ENCODE measurements around the gene TARBP2.
"Not testable (repeated sequence)": the region's sequence is repeated elsewhere in the genome, so short reads cannot be mapped to it uniquely, and the experiment has no call there.

TARBP2 gene

DNA sequence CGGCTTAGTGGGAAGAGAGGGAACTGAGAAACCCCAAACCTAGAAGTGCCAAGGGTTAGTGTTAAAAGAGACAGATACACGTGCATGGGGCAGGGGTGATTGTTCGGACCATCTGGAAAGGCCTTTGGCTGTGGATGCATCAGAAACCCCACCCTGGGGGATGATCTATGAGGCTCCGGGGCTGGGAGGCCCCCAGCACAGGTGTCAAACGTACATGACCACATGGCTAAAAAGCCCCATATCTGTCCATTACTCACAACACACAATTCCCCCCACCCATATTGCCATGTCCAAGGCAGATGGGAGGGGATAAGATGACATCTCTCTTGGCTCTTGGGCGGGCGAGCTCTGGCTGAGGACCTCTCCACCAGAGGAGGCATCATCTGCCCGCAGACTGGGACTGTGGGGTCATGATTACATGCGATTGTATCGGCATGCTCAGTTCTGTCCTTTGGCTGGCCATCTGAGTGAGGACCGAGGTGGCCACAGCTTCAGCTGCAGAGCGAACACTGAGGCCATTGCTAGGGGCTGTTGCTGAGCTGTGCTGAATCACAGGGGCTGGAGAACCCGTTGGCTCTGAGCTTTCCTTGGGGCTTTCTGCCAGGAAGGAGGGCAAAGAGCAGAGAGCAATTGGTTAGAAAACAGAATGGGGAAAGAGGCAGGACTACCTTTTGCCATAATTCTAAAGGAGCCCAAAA lies 15.8 kb downstream of the TARBP2 start:
- DNase-seq, result no peak

DNA sequence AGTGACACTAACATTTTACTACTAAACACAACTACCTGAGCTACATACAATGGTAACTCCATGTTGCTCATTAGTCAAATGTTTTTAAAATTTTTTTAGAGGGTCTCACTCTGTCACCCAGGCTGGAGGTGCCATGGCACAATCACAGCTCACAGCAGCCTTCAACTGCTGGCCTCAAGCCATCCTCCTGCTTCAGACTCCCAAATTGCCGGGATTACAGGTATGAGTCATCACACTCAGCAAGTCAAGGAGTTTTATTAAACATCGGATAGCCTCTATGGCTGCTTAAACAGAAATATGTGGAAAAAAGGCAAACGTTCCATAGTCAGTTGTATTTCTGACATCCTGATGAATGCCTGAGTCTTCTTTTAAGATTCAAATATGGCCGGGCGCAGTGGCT lies 17.3 kb downstream of the TARBP2 start:
- DNase-seq, result no peak

DNA sequence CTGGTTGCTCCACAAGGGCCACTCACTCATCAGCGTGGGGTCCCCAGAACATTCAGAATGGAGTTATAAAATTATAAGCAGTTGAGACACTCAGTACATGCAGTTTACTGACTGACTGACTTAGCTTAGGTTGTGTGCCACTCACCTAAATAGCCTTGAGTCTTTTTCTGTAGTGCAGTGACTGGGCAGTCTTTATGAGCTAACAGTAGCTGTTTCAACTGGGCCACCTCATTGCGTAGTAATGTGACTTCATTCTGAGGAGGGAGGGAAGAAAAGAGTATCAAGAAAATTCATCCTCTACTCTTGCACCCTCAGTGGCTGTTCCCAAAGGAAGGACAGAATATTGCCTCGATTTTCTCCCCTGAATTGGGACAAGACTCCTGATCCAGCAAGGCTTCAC lies 22.0 kb downstream of the TARBP2 start:
- no peak for DNase-seq

DNA sequence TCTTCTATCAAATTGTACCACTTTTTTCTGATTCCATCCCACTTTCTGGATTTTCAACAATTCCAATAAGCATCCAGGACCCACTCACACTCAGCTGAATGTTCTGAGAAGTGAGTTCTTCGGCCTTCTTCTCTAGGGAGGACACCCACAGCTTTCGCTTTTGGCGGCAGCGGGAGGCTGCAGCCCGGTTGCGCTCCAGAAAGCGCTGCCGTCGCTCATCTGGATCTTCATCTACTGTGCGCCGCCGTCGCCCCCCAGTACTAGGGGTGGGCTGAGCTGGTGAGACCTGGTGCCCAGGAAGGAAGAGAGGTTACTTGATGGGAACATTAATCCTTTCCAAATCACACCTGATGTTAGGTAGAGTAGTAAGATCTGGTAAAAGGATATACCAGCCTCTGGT lies 23.4 kb downstream of the TARBP2 start:
- DNase-seq, result no peak

DNA sequence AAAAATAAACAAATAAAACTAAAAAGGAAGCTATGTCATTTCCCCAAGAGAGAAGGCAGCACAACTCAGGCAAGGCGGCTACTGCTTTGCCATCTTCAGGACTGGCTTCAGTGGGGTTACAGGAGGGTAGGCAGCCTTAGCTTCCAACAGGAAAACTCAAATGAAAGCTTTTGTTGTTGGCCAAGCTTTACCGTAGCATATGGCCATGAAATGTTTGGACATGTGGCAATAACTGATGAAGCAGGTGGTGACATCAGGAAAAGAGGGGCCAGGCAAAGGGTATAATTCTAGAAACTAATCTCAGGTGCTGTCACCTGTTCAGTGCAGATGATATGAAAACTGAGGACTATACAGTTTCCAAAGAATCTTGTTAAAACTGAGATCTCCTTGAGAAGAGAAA lies 29.0 kb downstream of the TARBP2 start:
- DNase-seq, result no peak

DNA sequence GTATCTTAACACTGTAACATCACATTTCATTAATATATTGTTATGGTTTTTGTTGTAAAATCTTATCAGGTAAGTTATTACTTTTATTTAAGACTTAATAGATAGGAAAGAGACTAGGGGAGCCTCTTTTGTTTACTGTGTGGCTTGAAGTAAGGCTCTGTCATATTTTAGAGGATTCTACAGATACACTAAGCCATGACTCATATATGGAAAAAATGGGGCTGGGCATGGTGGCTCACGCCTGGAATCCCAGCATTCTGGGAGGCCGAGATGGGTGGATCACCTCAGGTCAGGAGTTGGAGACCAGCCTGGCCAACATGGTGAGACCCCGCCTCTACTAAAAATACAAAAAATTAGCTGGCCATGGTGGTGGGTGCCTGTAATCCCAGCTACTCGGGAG lies 29.8 kb downstream of the TARBP2 start:
- no peak for DNase-seq

DNA sequence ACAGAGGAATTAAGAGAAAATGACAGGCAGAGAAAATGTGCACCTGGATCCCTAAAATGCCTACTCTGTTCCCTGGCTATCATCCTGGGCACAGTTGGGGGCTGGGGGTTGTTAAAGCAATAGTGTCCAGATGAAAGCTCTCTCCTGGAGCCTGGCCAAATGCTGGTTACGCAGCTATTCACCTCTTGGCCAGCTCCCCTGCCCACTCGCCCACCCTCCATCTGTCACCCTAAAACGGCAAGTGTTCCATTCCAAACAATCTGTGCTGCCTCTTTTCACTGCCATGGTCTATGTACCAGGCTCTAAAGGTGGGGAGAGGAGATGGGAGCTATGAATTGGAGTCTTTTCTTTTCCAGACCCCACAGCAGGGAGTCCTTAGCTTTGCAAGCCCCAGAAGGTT lies 30.9 kb downstream of the TARBP2 start:
- no peak for DNase-seq

DNA sequence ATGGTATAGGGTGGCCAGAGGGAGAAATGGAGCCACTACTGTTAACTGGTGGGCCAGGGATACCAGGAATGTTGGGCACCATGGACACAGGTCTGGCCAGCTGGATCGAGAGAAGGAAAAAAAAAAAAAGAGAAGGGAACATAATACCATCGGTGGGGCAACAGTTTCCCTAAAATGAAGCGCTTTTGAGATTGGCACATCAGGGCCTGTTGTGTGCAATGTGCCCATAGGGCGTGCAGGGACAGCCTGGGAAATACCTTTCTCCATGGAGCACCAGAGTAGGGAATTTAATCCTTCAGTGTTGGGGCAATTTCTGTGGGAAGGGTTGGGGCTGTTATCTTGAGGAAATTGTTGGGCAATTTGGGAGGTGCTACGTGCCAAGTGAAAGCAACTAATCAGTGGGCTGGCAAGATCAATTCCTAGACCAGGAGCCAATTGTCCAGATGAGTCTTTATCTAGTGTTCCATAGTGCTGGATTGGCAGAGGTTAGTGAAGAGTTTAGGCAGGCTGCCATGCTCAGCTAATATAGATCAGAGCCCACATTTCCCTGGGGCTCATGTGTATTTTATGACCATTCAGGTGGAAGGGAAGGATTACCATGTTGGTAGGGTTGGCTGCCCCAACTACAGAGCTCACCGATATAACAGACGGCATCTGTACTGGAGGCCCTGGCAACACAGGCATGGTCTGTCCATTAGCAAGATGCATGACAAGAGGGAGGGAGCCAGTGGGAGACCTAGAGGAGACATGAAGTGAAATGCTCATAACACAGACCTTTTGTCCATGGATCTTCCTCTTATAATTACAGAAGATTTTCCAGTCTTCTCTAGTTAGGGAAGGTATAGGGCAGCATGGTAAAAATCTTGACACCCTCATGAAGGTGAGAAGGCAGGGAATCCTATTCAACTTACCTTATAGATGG lies 31.7 kb downstream of the TARBP2 start:
- no peak for DNase-seq

DNA sequence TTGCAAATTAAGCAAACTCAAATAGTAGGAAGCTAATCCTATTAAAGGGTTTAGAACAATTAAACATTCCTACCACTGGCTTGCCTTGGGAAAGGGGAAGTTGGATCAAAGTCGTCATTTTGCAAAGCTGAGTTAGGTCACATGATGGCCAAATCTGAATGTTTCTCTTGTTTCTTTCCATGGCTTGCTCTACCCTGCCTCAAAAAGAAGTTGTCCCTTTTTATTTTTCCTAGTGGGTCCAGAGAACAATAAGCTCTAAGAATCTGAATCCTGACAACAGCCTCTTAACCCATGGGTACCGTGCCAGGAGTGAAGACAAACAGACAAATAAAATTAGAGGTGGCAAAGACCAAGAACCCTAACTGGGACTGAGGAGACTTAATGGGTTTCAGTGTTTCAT lies 32.4 kb downstream of the TARBP2 start:
- no peak for DNase-seq

DNA sequence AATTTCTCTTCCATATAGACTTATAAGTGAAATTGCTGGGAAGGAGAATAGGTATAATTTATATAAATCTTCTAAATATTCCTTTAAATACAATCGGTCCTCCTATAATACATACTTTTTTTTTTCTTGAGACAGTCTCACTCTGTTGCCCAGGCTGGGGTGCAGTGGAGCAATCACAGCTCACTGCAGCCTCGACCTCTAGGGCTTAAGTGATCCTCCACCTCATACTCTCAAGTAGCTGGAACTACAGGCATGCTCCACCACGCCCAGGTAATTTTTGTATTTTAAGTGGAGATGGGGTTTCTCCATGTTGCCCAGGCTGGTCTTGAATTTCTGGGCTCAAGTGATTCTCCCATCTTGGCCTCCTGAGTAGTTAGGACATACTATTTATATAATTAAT lies 35.9 kb downstream of the TARBP2 start:
- no peak for DNase-seq

DNA sequence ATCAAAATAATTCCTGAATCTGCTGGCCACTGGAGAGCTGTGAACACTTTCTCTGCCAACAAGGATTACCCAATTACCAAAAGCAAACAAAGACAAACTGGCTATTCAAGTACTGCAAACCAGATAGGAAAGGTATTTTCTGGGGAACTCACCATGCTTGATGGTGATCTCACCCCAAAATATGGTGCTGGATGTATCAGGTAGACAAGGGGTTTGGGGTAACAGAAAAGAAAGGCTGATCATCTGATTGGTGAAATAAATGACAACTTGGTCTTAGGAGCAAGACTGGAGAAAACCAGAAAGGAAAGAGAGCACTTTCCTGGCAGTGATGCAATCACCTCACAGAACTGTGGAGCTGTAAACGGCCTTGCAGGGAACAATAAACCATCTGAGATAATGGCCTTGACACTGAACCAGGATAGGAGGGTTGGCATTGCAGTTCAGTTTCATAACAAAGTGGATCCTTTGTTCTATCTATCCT lies 37.2 kb downstream of the TARBP2 start:
- DNase-seq, result no peak

DNA sequence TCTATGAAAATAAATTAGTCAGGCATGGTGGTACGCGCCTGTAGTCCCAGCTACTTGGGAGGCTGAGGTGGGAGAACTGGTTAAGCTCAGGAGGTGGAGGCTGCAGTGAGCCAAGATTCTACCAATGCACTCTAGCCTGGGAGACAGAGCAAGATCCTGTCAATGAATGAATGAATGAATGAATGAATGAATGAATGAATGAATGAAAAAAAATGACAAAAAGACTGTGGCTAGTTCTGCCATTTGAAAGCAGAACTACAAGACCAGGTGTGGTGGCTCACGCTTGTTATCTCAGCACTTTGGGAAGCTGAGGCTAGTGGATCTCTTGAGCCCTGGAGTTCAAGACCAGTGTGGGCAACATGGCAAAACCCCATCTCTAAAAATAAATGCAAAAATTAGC lies 38.4 kb downstream of the TARBP2 start:
- no peak for DNase-seq

DNA sequence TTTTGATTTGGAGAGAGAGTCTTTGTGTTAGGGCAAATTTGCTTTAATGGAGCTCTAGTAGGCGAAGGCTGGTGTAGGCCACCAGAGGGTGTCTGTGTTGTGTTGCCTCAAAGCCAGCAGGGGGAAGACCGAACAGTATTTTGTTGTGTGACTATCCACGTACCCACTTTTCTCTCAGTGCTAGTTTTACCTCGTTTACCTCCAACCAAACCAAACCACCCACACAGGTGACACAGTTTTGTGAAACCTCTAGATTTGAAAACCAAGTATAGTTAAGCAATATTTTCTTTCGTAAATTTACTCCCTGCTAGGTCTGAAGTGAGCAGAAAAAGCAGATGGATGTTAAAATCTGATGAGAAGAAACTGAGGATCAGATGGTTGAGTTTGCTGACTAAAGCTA lies 42.5 kb downstream of the TARBP2 start:
- DNase-seq, result peak; percentile 64

DNA sequence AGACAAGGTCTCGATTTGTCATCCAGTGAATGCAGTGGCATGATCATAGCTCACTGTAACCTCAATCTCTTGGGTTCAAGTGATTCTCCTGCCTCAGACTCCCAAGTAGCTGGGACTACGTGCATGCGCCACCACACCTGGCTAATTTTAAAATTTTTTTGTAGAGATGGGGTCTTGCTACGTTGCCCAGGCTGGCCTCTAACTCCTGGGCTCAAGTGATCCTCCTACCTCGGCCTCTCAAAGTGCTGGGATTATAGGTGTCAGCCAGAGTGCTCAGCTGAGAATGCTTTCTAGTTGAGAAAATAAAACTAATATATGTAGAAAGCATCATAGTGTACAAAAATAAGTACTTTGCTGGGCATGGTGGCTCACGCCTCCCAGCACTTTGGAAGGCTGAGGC lies 47.3 kb downstream of the TARBP2 start:
- not testable (repeated sequence) for DNase-seq

DNA sequence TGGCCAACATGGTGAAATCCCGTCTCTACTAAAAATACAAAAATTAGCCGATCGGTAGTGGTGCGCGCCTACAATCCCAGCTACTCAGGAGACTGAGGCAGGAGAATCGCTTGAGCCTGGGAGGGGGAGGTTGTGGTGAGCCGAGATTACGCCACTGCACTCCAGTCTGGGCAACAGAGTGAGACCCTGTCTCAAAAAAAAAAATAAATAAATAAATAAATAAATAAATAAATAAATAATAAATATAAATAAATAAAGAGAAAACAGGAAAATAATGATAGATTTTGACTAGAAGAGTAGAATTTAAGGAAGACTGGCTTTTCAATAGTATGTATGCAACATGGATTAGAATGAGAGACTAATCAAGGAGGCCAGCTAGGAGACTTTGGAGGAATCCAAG lies 49.0 kb downstream of the TARBP2 start:
- not testable (repeated sequence) for DNase-seq

DNA sequence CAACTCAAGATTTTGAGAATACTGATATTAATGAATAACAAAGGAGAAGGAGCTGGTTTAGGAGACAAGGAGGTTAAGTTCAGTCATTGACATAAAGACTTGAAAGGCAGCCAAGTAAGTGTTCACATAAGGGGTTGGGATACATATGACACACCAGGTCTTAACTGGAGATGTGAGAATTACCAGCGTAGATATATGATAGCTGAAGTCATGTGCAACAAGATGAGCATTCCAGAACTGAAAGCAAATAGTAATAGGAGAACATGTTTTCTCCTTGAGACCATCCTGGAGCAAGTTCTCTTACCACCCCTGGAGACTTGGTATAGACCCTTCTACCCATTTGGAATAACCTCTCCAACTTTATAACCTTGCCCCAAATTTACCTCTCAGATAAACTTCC lies 49.5 kb downstream of the TARBP2 start:
- no peak for DNase-seq

DNA sequence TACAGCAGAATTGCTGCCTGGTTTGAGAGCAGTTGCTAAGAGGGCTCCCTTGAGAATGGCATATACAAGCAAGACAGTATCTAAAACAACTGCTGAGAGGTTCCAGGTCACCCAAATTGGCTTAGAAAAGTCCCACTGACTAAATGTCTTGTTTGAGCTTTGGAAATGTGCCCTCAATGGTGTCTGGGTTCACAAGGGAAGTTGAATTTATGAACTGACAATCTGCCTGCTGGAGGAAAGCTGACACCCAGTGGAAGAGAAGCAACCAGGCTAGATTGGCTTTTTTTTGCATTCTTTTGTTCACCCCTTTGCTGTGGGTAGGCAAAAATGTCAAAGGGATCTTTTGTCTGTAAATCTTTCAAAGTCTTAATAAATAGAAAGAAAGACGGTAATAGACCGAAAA lies 50.8 kb downstream of the TARBP2 start:
- DNase-seq, result no peak

DNA sequence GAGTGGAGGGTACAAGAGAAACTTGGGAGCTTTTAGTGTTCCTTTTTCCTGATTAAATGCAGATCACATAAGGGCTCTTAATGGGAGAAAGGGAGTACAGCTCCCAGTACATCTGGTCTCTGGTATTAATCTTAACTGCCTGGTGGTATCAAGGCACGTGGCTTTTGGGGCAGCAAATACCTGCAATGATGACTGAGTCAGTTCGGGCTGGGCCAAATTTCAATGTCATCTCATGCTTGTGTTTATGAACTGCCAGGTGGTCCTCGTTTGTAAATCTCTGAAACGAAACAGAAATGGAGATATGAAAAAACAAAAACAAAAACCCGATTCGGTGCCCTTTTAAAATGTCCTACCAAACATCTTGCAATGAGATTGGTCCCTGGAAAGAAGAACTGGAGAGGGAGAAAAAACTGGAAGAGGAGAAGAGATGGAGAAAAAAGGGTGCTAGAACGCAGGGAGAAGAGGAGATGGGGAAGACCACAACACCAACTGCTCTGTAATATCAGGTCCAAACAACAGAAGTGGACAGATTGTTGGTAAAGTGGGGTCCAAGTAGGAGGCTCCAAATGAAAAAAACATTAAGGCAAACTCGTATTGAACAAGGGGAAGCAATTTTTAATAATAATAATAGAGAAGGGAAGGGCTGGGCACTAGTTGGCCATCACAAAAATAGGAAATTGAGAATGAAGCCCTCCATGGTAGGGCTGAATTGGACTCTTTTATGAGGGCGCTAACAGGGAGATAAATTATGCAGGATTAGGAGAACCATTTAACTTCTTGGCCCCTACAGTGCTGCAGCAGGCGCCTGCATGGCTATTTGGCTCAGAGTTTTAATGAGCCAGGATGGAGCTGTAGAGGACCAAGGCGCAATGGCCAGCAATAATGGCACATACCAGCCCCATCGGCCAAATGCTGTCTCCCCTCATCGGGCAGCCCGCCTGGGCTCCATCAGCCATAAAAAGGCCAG lies 51.6 kb downstream of the TARBP2 start:
- DNase-seq, result no peak

All from CD4-positive, alpha-beta T cell treated with Interleukin-17A for 1 hour (primary cell).